GM12873 (cell line): ENCODE data around the gene RHOF.

Source experiments
- CTCF ChIP-seq: IDR thresholded peaks from 2 replicates; pipeline ENCODE4 v1.5.1; 2012; ENCODE audit warnings: low read depth, mild to moderate bottlenecking, moderate library complexity, low read length, control low read depth; ENCODE audit not compliant: insufficient read depth; ENCODE audit errors: missing control alignments

The RHOF gene

GRCh38 chr12:121808623-121809022 is 15.1 kb upstream of the RHOF start:
- TF ChIP-seq CTCF, result no peak

DNA sequence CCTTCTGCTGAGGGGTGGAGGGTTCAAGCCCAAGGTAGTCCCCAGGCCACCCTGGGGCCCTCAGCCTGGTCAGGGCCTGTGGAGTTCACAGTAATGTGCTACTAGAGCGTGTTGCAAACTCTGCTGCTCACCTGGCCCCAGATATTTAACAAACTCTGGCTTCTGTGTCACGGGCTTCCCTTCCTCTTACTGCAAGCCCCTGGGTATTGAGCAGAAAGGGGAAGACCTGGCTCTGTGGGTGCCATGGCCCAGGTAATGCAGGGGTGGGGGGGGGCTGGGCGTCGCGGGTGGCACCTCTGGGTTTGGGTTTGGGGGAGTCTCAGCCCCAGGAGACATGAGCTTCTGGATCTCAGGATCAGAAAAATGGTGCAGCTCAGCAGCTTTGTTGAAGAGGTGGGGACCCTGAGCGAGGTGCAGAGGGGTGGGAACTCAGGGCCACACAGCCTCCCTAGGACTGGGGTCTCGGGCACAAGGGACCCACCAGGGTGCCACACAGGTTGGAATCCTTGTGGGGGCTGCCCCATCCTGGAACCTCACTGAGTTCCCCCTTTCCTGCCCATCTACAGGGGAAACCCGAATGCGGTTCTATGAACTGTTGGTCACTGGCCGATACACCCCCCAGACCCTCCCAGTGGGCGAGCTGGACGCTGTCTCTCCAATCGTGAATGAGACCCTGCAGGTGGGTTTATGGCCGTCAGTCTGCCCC is 14.3 kb upstream of the RHOF start:
- no peak for TF ChIP-seq CTCF

GRCh38 chr12:121806546-121807423 is 13.3 kb upstream of the RHOF start:
- TF ChIP-seq CTCF, result no peak

- no peak for TF ChIP-seq CTCF
These were observed 12.6 kb upstream of the RHOF start for GRCh38 chr12:121806009-121806545.

GRCh38 chr12:121805171-121806008 is 11.9 kb upstream of the RHOF start:
- TF ChIP-seq CTCF, result no peak

GRCh38 chr12:121804417-121805111 is 11.1 kb upstream of the RHOF start:
- TF ChIP-seq CTCF, result no peak
